Measurements from ENCODE around the gene NUMA1.

The NUMA1 gene

GRCh38 chr11:72080326-72081183, at the start of gene NUMA1, which contains the start of gene LRRC51:
Gene NUMA1, minus strand, starts transcription at chr11:72080542. Its CDS starts 44,599 bp downstream, at chr11:72035943.
Gene LRRC51, plus strand, starts transcription at chr11:72080850. Its CDS starts 8,234 bp downstream, at chr11:72089084.
- peak; percentile 100 for DNase-seq

DNA sequence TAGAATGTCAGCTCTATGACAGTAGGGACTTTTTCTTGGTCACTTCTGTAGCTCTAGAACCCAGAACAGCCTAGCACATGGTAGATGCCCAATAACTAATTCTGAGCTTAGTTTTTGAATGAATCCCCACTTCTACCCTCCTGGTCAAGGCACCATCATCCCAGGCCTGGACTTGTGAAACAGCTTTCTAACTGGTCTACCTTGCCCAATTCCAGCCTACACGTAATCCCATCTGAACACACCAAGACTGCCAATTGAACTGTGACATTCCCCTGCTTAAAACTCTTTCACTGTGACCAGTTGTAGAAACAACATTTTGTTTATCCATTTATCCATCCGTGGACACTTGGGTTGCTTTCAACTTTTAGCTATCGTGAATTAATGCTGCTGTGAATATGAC, 49.0 kb upstream of the NUMA1 start:
- DNase-seq = no peak

- DNase-seq = no peak
These were observed 47.6 kb upstream of the NUMA1 start for GRCh38 chr11:72127923-72128322.

- no peak for DNase-seq
These were observed 45.6 kb upstream of the NUMA1 start for GRCh38 chr11:72125956-72126355.

DNA sequence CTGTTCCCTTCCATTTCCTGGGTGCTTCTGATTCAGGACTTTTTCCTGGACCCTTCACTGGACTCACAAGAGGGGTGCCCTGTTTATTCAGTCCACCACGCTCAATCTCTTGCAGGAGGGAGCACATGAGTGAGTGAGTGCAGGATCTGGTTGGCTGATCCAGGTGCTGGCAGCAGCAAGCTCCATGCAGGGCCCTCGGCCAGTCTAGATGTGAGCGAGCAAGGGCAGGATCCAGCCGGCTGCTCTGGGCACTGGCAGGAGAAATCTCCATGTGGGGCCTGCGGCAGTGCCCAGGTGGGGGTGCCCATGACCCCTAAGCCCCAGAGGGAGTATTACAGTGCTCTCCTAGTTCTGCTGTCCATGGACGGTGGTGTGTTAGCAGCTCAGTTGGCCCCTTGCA, 43.7 kb upstream of the NUMA1 start:
- DNase-seq = no peak

DNA sequence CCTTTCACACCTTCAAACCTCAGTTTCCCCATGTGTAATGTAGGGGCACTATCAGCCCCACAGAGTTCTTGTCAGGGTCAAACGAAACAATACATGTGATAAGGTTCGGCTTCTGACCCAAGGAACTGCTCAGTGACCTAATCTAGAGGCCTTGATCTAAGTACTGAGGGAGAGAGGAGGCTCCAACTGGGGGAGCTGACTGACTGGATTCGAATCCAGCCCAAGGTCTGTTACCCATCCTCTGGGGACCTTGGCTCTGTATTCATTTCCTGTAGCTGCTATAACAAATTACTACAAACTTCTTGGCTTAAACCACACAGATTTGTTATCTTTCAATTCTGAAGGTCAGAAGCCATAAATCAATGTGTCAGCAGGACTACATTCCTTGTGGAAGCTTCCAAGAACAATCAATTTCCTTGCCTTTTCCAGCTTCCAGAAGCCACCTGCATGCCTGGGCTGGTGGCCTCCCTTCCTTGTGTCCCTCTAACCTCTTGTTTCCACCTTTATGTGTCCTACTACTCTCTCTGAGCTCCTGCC, 42.8 kb upstream of the NUMA1 start:
- DNase-seq = no peak

DNA sequence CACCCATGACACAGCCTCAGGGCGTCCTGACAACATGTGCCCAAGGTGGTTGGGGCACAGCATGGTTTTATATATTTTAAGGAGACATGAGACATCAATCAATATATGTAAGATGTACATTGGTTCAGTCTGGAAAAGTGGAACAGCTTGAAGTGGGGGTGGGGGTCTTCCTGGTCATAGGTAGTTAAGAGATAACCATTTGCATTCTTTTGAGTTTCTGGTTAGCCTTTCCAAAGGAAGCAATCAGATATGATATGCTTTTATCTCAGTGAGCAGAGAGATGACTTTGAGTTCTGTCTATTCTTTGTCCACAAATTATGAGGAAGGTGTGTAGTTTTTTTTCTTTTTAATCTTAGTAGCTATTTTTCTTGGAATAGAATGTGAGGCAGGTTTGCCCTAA, 42.3 kb upstream of the NUMA1 start:
- DNase-seq = no peak

DNA sequence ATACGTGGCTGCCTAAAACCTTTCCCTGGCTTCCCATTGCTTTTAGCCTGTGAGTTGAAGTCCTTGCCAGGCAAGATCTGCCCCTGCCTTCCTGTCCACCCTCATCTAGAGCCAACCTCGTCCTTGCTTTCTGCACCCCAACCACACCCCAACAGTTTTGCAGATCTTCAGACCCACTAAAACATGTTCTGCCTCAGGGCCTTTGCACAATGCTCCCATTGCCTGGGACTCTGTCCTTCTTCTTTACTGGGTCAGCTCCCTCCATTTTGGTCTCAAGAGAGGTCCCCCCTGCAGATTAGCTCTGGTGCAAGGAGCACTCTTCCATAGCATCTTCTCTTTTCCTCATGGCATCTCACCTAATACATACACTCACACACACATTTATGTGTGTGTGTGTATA, 40.6 kb upstream of the NUMA1 start:
- DNase-seq = no peak

GRCh38 chr11:72119198-72119597, 38.9 kb upstream of the NUMA1 start:
- DNase-seq = no peak

GRCh38 chr11:72116019-72116755, 35.8 kb upstream of the NUMA1 start:
- no peak for DNase-seq

GRCh38 chr11:72114570-72114969, 34.2 kb upstream of the NUMA1 start:
- no peak for DNase-seq

- DNase-seq = no peak
These were observed 32.9 kb upstream of the NUMA1 start for GRCh38 chr11:72112978-72113808.

DNA sequence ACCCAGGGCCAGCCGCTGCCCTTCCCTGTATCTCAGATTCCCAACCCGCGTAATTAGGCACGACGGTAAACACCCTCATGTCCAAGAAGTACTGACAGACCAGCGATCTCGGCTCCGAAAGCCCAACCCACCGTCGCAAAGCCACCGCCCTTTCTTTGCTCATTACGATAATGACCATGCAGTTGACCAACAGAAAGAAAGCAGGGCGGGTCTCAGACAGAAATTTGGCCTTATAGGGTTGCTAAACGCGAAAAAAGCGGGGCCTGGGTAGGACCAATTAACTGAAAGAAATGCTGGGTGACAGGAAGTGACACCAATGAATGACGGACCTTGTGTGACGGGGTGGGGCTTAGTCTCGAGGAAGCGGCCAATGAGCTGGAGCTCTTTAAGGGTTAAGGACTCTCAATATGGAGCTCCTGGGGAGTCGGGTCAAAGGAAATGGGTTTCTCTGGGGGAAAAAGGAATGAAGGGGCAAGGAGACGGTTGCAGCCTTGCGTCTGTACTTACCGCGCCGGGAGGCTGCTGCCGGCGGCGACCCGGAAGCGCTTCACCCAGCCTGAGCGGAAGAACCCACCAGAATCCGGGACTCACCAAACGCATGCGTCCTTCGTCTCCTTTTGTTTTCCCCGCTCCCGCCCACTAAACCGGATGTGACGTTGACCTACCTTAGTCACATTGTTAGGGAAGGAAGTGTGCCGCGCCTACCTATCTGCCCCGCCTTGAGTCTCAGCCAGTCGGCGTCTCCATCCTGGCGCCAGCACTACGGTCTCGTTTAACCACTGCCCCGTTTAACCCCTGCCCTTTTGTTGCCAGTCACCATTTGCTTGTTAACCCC, 32.0 kb upstream of the NUMA1 start, which contains the start of gene ANAPC15:
ANAPC15 (minus strand) TSS at position 553 of the 835 bp plus-strand sequence. CDS start 1,419 bp downstream, outside the sequence.
- peak; percentile 99 for DNase-seq

DNA sequence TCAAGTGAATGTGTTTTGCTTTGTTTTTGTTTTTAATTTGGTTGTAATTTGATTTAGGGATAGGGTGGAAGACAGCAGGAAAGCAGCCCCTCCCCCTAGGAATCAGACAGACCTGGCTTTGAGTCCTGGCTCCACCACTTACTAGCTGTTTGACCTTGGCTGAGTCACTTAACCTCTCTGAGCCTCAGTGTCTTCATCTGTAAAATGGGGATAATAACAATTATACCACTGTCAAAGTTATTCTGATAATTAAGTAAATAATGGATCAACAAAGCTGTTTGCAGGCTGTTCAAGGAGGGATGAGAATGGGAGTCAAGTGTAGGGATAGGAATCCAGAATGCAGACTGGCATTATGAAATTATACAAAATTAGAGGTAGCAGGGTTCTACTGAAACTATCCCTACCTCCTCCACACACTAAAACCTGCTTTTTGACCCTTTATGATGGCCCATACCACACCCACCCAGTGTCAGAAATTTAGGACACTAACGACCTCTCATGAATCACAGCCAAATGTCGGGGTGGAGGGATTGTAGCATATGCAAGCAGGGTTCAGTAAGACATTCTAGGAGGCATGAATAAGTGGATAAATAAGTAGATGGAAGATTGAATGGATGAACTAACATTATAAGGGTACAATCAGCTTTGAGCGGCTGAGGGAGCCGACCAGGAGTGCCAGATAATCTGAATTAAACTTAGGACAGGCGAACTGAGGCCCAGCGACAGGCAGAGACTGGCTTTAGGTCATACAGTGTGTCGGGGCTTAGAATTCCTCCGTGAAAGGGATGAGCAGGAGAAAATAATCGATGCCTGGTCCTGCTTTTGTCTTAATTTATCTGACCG, 31.2 kb upstream of the NUMA1 start:
- DNase-seq = no peak

DNA sequence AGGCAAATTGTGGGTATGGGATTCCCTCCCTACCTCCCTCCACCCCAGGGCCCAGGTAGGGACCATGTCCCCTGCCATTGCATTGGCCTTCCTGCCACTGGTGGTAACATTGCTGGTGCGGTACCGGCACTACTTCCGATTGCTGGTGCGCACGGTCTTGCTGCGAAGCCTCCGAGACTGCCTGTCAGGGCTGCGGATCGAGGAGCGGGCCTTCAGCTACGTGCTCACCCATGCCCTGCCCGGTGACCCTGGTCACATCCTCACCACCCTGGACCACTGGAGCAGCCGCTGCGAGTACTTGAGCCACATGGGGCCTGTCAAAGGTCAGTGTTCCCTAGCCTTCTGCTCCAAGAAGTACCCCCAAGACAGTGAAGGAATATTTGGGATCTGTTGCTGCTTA, 25.5 kb upstream of the NUMA1 start, which contains the start of gene TOMT:
TOMT (plus strand) TSS at position 37 of the 400 bp plus-strand sequence; CDS start at position 65, 28 bp downstream.
- no peak for DNase-seq

DNA sequence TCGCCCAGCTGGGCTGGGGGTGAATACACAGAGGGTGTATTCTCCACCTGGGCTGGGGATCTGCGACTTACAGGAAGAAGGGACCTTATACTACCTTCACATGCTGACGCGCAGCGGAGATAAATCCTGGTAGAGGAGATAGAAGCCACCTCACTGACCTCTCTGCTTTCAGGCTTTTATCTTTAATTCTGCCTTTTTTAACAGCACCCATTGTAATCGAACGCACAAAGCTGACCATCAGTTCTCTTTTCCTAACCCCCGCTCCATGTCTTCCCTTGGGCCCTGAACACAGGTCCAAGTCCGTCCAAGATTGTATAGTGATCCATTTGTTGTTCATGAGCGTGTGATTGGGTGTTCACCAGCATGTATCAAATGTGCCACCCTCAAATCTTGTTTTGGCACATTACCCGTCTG, 23.4 kb upstream of the NUMA1 start:
- no peak for DNase-seq

DNA sequence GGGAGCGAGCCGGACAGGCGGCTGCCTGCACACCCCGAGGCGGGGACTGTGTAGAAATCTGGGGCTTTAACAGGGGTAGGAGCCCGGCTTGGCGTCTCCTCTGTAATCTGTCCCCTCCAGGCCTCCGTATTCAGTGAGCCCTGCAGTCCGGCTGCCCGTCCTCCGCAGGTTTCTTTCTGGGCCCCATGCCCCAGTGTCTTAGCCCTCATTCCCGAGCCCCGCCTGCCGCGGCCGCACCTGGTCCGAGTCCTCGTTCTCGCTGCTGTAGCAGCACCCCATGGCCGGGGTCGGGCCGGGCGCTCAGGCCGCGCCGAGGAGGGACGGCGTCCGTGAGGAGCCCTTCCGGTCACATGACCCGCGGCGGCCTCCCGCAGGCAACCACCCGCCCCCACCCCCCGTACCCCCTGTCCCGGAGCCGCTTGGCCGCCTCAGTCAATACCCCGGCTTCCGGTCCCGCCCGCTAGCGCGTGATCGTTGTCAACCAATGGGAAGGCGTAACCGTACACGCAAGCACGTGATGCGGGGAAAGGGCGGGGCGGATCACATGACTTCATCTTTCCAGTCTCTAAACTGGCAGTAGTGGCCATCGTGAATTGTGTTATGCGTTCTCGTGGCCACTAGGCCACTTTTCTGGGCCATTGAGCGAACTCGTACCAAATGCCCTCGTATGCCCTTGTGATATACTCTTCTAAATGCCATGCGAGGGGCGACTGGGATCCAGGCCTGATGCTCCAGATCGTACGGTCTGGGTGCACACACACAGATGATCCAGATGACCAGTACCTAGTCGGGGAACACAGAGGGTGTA, 22.8 kb upstream of the NUMA1 start, which contains the start of gene LAMTOR1:
LAMTOR1 (minus strand) TSS at position 352 of the 808 bp plus-strand sequence; CDS start at position 279, 73 bp downstream.
- peak; percentile 97 for DNase-seq

DNA sequence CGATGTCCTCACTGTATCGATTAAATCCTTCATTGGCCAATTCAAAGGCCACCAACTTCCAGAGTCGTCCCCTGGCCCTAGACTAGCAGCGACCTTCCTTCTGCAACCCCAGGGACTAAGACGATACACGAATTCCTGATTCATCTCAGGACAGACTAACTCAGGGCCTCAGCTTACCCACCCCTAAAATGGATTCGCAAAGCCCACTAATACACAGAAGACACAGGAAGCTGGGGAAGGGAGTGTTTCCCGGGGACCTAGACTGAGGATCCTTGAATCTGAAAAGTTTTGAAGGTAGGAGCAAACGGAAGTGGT, 22.2 kb upstream of the NUMA1 start:
- DNase-seq = no peak

GRCh38 chr11:72102162-72102561, 21.8 kb upstream of the NUMA1 start:
- no peak for DNase-seq

GRCh38 chr11:72100462-72100861, 20.1 kb upstream of the NUMA1 start:
- no peak for DNase-seq

Data from CD4-positive, alpha-beta T cell treated with Interleukin-4 for 4 hours (primary cell).